Uterus (tissue), 2 donors: ENCODE data around the gene ABCG1.

Source experiments
- CTCF ChIP-seq, 4 experiments: fragments of 200-600 bp in 2 of 4; fragments of 450-650 bp in 2 of 4; sonication (generic) in 2 of 4; IDR thresholded peaks; one replicate each; pipeline ENCODE4 v1.5.1; 2016 to 2019; ENCODE audit warnings: antibody characterized with exemption in 4 of 4, mild to moderate bottlenecking in 2 of 4, moderate library complexity in 1 of 4
- POLR2A ChIP-seq, 2 donors: fragments of 450-650 bp; IDR thresholded peaks; one replicate each; pipeline ENCODE4 v1.6.1; 2016; ENCODE audit warnings: antibody characterized with exemption in 2 of 2, mild to moderate bottlenecking in 1 of 2, moderate library complexity in 1 of 2

- no peak for TF ChIP-seq CTCF (IDR thresholded peaks at IDR 0.05)
- TF ChIP-seq POLR2A (IDR thresholded peaks at IDR 0.05), result no peak
Observed at GRCh38 chr21:42337276-42337675, 118.3 kb downstream of the ABCG1 start.
